ENCODE data around the gene GRPEL2. TPM values are rescaled to one million over a fixed set of nuclear protein-coding genes. Genes with fewer than 3 reads are reported as not detected.

GRPEL2 gene
- total and polyA plus RNA-seq, 2 of the 8 experiments (the other 6 are each of a cell fraction or from before 2014, with no cell fraction given), result 11.2 to 52.2 TPM

DNA sequence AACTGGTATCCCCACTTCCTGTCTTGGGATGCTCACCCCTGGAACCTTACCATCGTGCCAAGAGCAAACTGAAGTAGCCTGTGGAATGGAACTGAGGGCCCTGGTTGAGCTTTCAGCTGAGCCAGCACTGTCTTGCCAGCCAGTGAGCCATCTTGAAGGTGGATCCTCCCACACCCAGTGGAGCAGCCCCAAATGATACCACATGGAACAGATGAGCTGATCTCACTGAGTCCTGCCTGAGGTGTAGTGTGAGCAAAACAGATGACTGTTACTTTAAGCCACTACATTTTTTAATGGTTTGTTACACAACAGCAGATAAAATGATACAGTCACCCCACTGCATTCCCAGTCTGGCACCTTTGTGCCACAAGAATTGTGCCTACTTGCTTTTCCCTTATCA lies 10.4 kb downstream of the GRPEL2 start:
- Histone ChIP-seq H3K23me2 (ENCODE audit: low read depth, low read length) (peaks cover 6% of the 10 kb centered on the region; the same call in 1 of the 2 replicates), H3K79me2 (ENCODE audit: control insufficient read depth in 1 of 2, insufficient read depth in 2 of 2, low read length in 2 of 2) (peaks cover 0 to 8% of the 10 kb centered on the region in 2 experiments; a peak in 1 of 4 replicates), H3K4me2 (ENCODE audit: insufficient read depth in 1 of 2, low read depth in 2 of 2, low read length in 2 of 2) (no peak overlapping the region), H2BK20ac (ENCODE audit: low read length) (no peak overlapping the region), H3K9ac (replicated peaks in 1 of 4; ENCODE audit: extremely low read depth in 1 of 4, low read depth in 3 of 4, low read length in 3 of 4) (no peak overlapping the region), H3K4ac (replicated peaks; ENCODE audit: insufficient read length, low read depth, low read length) (no peak overlapping the region), H3K18ac (ENCODE audit: extremely low read depth, low read length) (no peak overlapping the region), H3K23ac (ENCODE audit: insufficient read length) (no peak overlapping the region), H3K4me1 (replicated peaks in 1 of 4; ENCODE audit: control insufficient read depth in 3 of 4, insufficient read depth in 4 of 4, low read length in 3 of 4) (peaks cover 0 to 6% (median 2%) of the 10 kb centered on the region in 4 experiments; a peak in 5 of 7 replicates), H2AK5ac (ENCODE audit: low read depth, low read length) (no peak overlapping the region), H3K9me3 (ENCODE audit: insufficient read depth in 2 of 2, low read depth in 1 of 2, low read length in 1 of 2) (no peaks in the 10 kb centered on the region), H4K8ac (ENCODE audit: extremely low read depth, insufficient read depth, low read length) (no peak overlapping the region), H2BK5ac (ENCODE audit: low read depth, low read length) (no peak overlapping the region), H3K27ac (ENCODE audit: low read depth, low read length) (no peak overlapping the region), H2BK15ac (ENCODE audit: low read length) (no peak overlapping the region), H4K5ac (ENCODE audit: insufficient read length, low read depth, low read length) (no peak overlapping the region), H2AFZ (ENCODE audit: low read length) (no peak overlapping the region), H3K79me1 (ENCODE audit: low read depth, low read length) (peaks cover 8% of the 10 kb centered on the region), H2BK120ac (replicated peaks; ENCODE audit: low read depth, low read length) (no peak overlapping the region), H3K56ac (replicated peaks; ENCODE audit: insufficient read length, low read depth, low read length) (no peak overlapping the region), H3K14ac (ENCODE audit: insufficient read length) (no peak overlapping the region), H2BK12ac (ENCODE audit: low read depth, low read length) (no peak overlapping the region), H4K20me1 (replicated peaks in 1 of 2; ENCODE audit: control insufficient read depth in 1 of 2, insufficient read depth in 2 of 2, low read length in 2 of 2) (peaks cover 1 to 15% of the 10 kb centered on the region in 2 experiments), H3K27me3 (replicated peaks in 1 of 4; ENCODE audit: control insufficient read depth in 3 of 4, extremely low read depth in 1 of 4, insufficient read depth in 3 of 4, low read length in 3 of 4) (no peaks in the 10 kb centered on the region; a peak in 1 of 7 replicates), H4K91ac (replicated peaks; ENCODE audit: insufficient read length, low read length) (no peak overlapping the region), H3K36me3 (ENCODE audit: control insufficient read depth in 2 of 4, insufficient read depth in 4 of 4, low read length in 3 of 4) (peaks cover 5 to 48% (median 21%) of the 10 kb centered on the region in 4 experiments; a peak in 7 of 8 replicates), H3K4me3 (ENCODE audit: extremely low read depth in 1 of 4, insufficient read depth in 2 of 4, low read depth in 3 of 4, low read length in 4 of 4) (no peak overlapping the region)
- FAIRE-seq (no peak), DNase-seq (ENCODE audit: low read depth in 1 of 2, low spot score in 2 of 2) (no peak)
- CTCF ChIA-PET (ENCODE audit: partially characterized antibody), result interaction anchor here (0.8 to 46.1 kb wide), 10 partner anchors 9 to 221 kb away, joined by 3 to 1310 read pairs (median 4); partner anchors contain the start of gene IL17B
- POLR2A ChIA-PET (ENCODE audit: partially characterized antibody), result interaction anchor here (1.0 to 5.8 kb wide), 5 partner anchors 10 to 58 kb away, joined by 3 to 72 read pairs (median 4); partner anchors contain the start of gene GRPEL2
- 89% methylated on average over 1 of the region's 1 CpG; no CpG with 5 or more reads in 1 of the 2 experiments for WGBS, 2 experiments (ENCODE audit: extremely low coverage in 1 of 2, insufficient coverage in 1 of 2, insufficient read length in 1 of 2, insufficient replicate concordance in 2 of 2, low coverage in 1 of 2, low lambda C conversion rate in 2 of 2, missing lambda C conversion rate in 1 of 2)
- no peak for TF ChIP-seq PHF8 (conservative IDR thresholded peaks at IDR 0.05; ENCODE audit: low read depth, low read length)
- TF ChIP-seq TEAD4 (IDR thresholded peaks at IDR 0.05; ENCODE audit: low read depth, low read length), result no peak
- TF ChIP-seq BACH1 (IDR thresholded peaks at IDR 0.05; ENCODE audit: low read length), result no peak
- no peak for TF ChIP-seq CBX8 (IDR thresholded peaks at IDR 0.05; ENCODE audit: borderline replicate concordance, low read depth, low read length)
- TF ChIP-seq TCF12 (IDR thresholded peaks at IDR 0.05; ENCODE audit: low read depth, low read length), result no peak
- TF ChIP-seq KDM5A (IDR thresholded peaks at IDR 0.05; ENCODE audit: low read length), result no peak
- TF ChIP-seq, protein P1, sequence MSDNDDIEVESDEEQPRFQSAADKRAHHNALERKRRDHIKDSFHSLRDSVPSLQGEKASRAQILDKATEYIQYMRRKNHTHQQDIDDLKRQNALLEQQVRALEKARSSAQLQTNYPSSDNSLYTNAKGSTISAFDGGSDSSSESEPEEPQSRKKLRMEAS (IDR thresholded peaks at IDR 0.05), result no peak
- TF ChIP-seq TAF1 (IDR thresholded peaks at IDR 0.05; ENCODE audit: low read depth, low read length), result no peak
- TF ChIP-seq RXRA (IDR thresholded peaks at IDR 0.05; ENCODE audit: insufficient read depth, low read depth, low read length), result no peak
- TF ChIP-seq TBP (IDR thresholded peaks at IDR 0.05; ENCODE audit: low read depth, low read length), result no peak
- TF ChIP-seq SIRT6 (IDR thresholded peaks at IDR 0.05; ENCODE audit: low read length), result no peak
- TF ChIP-seq RNF2 (IDR thresholded peaks at IDR 0.05; ENCODE audit: borderline replicate concordance, low read depth, low read length, missing control alignments, poor library complexity, severe bottlenecking), result no peak
- TF ChIP-seq NRF1 (IDR thresholded peaks at IDR 0.05; ENCODE audit: low read depth, low read length), result no peak
- no peak for TF ChIP-seq CTBP2 (IDR thresholded peaks at IDR 0.05; ENCODE audit: borderline replicate concordance, insufficient read depth, insufficient read length, low read length)

All from H1 (cell line).